Osteocyte (in vitro differentiated cells): Measurements from ENCODE around the gene ZNF443. TPM values are rescaled to one million over a fixed set of nuclear protein-coding genes. Genes with fewer than 3 reads are reported as not detected.
"Not testable (repeated sequence)": the region's sequence is repeated elsewhere in the genome, so short reads cannot be mapped to it uniquely, and the experiment has no call there.

Experiments
- DNase-seq: peaks from one replicate; pipeline ENCODE4 v3.0.0; 2021; ENCODE audit warnings: mixed read lengths; ENCODE audit not compliant: unreplicated experiment; ENCODE audit errors: extremely low spot score
- H3K27ac Mint-ChIP-seq: one replicate; pipeline ENCODE4 v1.8.0; 2021; ENCODE audit warnings: mild to moderate bottlenecking, mixed read lengths; ENCODE audit not compliant: unreplicated experiment
- H3K27me3 Mint-ChIP-seq: one replicate; pipeline ENCODE4 v1.8.0; 2021; ENCODE audit warnings: mixed read lengths; ENCODE audit not compliant: unreplicated experiment
- H3K36me3 Mint-ChIP-seq: one replicate; pipeline ENCODE4 v1.8.0; 2021; ENCODE audit warnings: mixed read lengths; ENCODE audit not compliant: unreplicated experiment
- H3K4me1 Mint-ChIP-seq: one replicate; pipeline ENCODE4 v1.8.0; 2021; ENCODE audit warnings: mixed read lengths; ENCODE audit not compliant: unreplicated experiment
- H3K4me3 Mint-ChIP-seq: one replicate; pipeline ENCODE4 v1.8.0; 2021; ENCODE audit warnings: mild to moderate bottlenecking, moderate library complexity, mixed read lengths; ENCODE audit not compliant: unreplicated experiment
- H3K9me3 Mint-ChIP-seq: one replicate; pipeline ENCODE4 v1.8.0; 2021; ENCODE audit warnings: mixed read lengths; ENCODE audit not compliant: unreplicated experiment
- CTCF ChIP-seq: fragments of 200-600 bp; sonication (generic); IDR thresholded peaks from 2 replicates; pipeline ENCODE4 v1.5.0; 2021; ENCODE audit warnings: antibody characterized with exemption, mild to moderate bottlenecking, moderate library complexity
- total RNA-seq: library from RNA; stranded (reverse); gene quantifications from 2 replicates; pipeline ENCODE4 v1.2.1, GENCODE V29; 2021

The ZNF443 gene
- total RNA-seq, 1 donor from 2014 or later: 1.7 TPM

- H3K4me1 Mint-ChIP-seq: no peaks in the 10 kb centered on the region
- H3K9me3 Mint-ChIP-seq: peaks cover 29% of the 10 kb centered on the region
- H3K4me3 Mint-ChIP-seq: no peak overlapping the region
- H3K36me3 Mint-ChIP-seq: peaks cover 62% of the 10 kb centered on the region
- H3K27ac Mint-ChIP-seq: no peak overlapping the region
- TF ChIP-seq CTCF: no peak
- no peak for DNase-seq
- no peaks in the 10 kb centered on the region for H3K27me3 Mint-ChIP-seq
Observed at GRCh38 chr19:12465211-12465610, 24.4 kb upstream of the ZNF443 start.

DNA sequence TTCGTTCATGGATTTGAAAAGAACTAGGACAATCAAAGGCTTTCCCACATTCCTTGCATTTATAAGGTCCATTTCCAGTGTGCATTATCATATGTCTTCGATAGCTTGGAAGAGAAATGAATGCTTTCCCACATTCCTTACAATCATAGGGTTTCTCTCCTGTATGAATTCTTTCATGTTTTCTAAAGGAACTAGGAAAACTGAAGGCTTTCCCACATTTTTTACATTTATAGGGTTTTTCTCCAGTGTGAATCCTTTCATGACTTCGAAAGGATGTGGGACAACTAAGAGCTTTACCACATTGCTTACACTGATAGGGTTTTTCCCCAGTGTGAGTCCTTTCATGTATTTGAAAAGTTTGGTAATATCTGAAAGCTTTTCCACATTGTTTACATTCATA, 23.9 kb upstream of the ZNF443 start:
- Mint-ChIP-seq H3K4me1 (no peaks in the 10 kb centered on the region), H3K36me3 (peaks cover 57% of the 10 kb centered on the region), H3K27ac (no peak overlapping the region), H3K4me3 (no peak overlapping the region), H3K27me3 (no peaks in the 10 kb centered on the region), H3K9me3 (peaks cover 31% of the 10 kb centered on the region)
- no peak for TF ChIP-seq CTCF
- no peak for DNase-seq

- H3K36me3 Mint-ChIP-seq: peaks cover 60% of the 10 kb centered on the region
- peaks cover 38% of the 10 kb centered on the region for H3K9me3 Mint-ChIP-seq
- H3K27me3 Mint-ChIP-seq, H3K4me1 Mint-ChIP-seq, H3K27ac Mint-ChIP-seq, H3K4me3 Mint-ChIP-seq, DNase-seq: not testable (repeated sequence)
Observed at GRCh38 chr19:12464139-12464538, 23.3 kb upstream of the ZNF443 start.

DNA sequence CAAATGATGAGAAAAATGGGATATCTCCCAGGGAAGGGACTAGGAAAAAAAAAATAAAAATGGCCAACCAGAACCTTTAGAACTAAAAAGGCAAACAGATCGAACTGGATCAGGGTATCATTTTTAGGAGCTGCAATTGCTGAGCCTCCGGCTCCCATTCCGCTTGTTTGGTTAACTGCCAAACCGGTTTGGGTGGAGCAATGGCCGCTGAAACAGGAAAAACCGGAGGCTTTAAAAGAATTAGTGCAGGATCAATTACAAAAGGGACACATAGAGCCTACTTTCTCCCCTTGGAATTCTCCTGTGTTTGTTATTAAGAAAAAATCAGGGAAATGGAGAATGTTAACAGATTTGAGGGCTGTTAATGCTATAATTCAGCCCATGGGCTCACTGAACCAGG, 12.7 kb upstream of the ZNF443 start:
- no peak overlapping the region for H3K27ac Mint-ChIP-seq
- peaks cover 47% of the 10 kb centered on the region for H3K9me3 Mint-ChIP-seq
- no peak for TF ChIP-seq CTCF
- H3K4me3 Mint-ChIP-seq: no peak overlapping the region
- H3K27me3 Mint-ChIP-seq: no peaks in the 10 kb centered on the region
- peaks cover 32% of the 10 kb centered on the region for H3K36me3 Mint-ChIP-seq
- no peak for DNase-seq
- no peaks in the 10 kb centered on the region for H3K4me1 Mint-ChIP-seq

DNA sequence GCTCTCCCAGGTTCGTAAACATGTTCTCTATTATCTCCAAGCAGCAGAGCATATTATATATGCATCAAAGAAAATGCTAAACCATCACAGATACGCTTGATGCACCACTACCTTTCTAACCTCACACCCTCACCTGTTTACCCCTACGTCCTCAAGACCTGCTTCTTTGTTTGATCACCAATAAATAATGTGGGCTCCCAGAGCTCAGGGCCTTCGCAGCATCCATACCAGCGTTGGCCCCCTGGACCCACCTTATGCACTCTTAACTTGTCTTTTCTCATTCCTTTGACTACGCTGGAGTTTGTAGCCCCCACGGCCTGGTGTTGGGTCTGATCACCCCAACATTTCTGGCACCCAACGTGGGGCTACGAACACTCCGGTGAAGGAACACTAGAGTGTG, 10.0 kb upstream of the ZNF443 start:
- Mint-ChIP-seq H3K27me3 (no peaks in the 10 kb centered on the region), H3K27ac (no peak overlapping the region), H3K36me3 (peaks cover 18% of the 10 kb centered on the region), H3K4me1 (no peaks in the 10 kb centered on the region), H3K4me3 (no peak overlapping the region), H3K9me3 (peaks cover 41% of the 10 kb centered on the region)
- no peak for TF ChIP-seq CTCF
- DNase-seq: no peak

GRCh38 chr19:12448808-12449207, 8.0 kb upstream of the ZNF443 start:
- no peak overlapping the region for H3K4me3 Mint-ChIP-seq
- H3K4me1 Mint-ChIP-seq: no peaks in the 10 kb centered on the region
- H3K9me3 Mint-ChIP-seq: peaks cover 43% of the 10 kb centered on the region
- peaks cover 17% of the 10 kb centered on the region for H3K36me3 Mint-ChIP-seq
- no peaks in the 10 kb centered on the region for H3K27me3 Mint-ChIP-seq
- no peak for DNase-seq
- TF ChIP-seq CTCF: no peak
- no peak overlapping the region for H3K27ac Mint-ChIP-seq

DNA sequence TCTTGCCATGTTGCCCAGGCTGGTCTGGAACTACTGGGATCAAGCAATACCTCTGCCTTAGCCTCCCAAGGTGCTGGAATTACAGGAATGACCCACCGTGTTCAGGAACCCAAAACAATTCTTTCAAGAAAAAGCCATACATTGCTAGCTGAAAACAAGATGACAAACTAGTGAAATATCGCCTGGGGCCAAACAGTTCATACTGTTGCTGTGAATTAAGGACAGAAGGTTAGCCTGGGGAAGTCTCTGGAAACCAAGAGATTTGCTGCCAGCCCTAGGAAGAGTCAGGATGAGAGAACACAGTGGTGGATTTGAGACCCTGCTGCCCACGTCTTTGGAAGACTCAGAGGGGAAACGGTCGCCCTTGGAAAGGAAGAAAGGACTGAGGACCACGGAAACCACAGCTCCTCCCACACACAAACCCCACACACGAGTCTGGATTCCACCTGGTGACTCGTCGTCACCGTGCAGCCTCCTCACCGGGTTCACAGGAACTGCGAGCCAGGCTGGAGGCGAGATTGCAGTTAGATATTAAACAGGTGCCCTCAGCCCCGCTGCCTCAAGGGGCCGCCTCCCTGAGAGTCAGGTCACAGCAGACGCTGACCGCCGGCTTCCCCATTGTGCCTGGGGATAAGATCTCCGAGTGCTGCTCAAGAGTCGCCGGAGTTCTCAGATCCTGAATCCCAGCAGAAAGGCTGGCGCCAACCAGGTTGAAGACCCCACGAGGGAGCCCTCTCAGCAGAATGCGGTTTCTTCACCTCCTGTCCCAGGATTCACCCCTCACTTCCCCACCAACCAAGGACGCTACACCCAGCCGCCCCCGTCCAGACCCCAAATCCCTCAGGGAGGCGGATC, 908 bp downstream of the ZNF443 start:
- H3K4me3 Mint-ChIP-seq: peak overlapping the region; percentile 100
- peak overlapping the region; percentile 57 for H3K27ac Mint-ChIP-seq
- not testable (repeated sequence) for H3K27me3 Mint-ChIP-seq, H3K4me1 Mint-ChIP-seq, DNase-seq, H3K36me3 Mint-ChIP-seq
- H3K9me3 Mint-ChIP-seq: peaks cover 18% of the 10 kb centered on the region
